Immature natural killer cell (primary cell): Measurements from ENCODE around the gene SYNCRIP. TPM values are rescaled to one million over a fixed set of nuclear protein-coding genes. Genes with fewer than 3 reads are reported as not detected.
A peak's percentile ranks its signal among the peaks of the same experiment; 100 is the strongest.
"Not testable (repeated sequence)": the region's sequence is repeated elsewhere in the genome, so short reads cannot be mapped to it uniquely, and the experiment has no call there.

ENCODE experiments used
- DNase-seq, 3 donors: peaks; one replicate each; pipeline ENCODE4 v3.0.0; 2022; ENCODE audit warnings: mixed read lengths in 1 of 3
- H3K27ac Mint-ChIP-seq, 6 donors: one replicate each; pipeline ENCODE4 v1.8.0; 2020; ENCODE audit warnings: mixed read lengths in 6 of 6, mild to moderate bottlenecking in 5 of 6, inconsistent platforms in 4 of 6, moderate library complexity in 3 of 6
- H3K27me3 Mint-ChIP-seq, 3 donors: one replicate each; pipeline ENCODE4 v1.8.0; 2020 to 2021; ENCODE audit warnings: low read depth in 3 of 3, mild to moderate bottlenecking in 3 of 3, mixed read lengths in 3 of 3, moderate library complexity in 3 of 3, inconsistent platforms in 1 of 3
- H3K36me3 Mint-ChIP-seq, 3 donors: one replicate each; pipeline ENCODE4 v1.8.0; 2020; ENCODE audit warnings: mixed read lengths in 3 of 3, inconsistent platforms in 2 of 3, mild to moderate bottlenecking in 2 of 3
- H3K4me1 Mint-ChIP-seq, 2 donors: one replicate each; pipeline ENCODE4 v1.8.0; 2020; ENCODE audit warnings: inconsistent platforms in 2 of 2, mild to moderate bottlenecking in 2 of 2, mixed read lengths in 2 of 2, moderate library complexity in 1 of 2
- H3K4me3 Mint-ChIP-seq, 5 donors: one replicate each; pipeline ENCODE4 v1.8.0; 2020; ENCODE audit warnings: mild to moderate bottlenecking in 5 of 5, mixed read lengths in 5 of 5, inconsistent platforms in 3 of 5, moderate library complexity in 3 of 5
- H3K9me3 Mint-ChIP-seq, 6 donors: one replicate each; pipeline ENCODE4 v1.8.0; 2020; ENCODE audit warnings: mild to moderate bottlenecking in 6 of 6, mixed read lengths in 6 of 6, inconsistent platforms in 4 of 6, moderate library complexity in 3 of 6
- polyA plus RNA-seq, 3 donors: library from polyadenylated mRNA; unstranded; fragments of 300-500 nt; fragmentation: Illumina TruSeq; gene quantifications; one replicate each; pipeline ENCODE4 v1.2.3, GENCODE V29; 2021

SYNCRIP gene
- polyA plus RNA-seq, 3 donors from 2014 or later = 39.1 to 83.6 (median 46.8) TPM

GRCh38 chr6:85643537-85644278 is 1.0 kb upstream of the SYNCRIP start:
- Mint-ChIP-seq H3K4me3 (peak overlapping the region; percentile 90 to 99 (median 94)), H3K9me3 (no peaks in the 10 kb centered on the region), H3K4me1 (peaks cover 43 to 46% of the 10 kb centered on the region in 2 donors), H3K36me3 (peaks cover 4 to 20% (median 8%) of the 10 kb centered on the region in 3 donors), H3K27me3 (peaks cover 14 to 32% (median 25%) of the 10 kb centered on the region in 3 donors), H3K27ac (peak overlapping the region; percentile 94 to 99 (median 96))
- peak; percentile 57 to 70 (median 66) for DNase-seq

DNA sequence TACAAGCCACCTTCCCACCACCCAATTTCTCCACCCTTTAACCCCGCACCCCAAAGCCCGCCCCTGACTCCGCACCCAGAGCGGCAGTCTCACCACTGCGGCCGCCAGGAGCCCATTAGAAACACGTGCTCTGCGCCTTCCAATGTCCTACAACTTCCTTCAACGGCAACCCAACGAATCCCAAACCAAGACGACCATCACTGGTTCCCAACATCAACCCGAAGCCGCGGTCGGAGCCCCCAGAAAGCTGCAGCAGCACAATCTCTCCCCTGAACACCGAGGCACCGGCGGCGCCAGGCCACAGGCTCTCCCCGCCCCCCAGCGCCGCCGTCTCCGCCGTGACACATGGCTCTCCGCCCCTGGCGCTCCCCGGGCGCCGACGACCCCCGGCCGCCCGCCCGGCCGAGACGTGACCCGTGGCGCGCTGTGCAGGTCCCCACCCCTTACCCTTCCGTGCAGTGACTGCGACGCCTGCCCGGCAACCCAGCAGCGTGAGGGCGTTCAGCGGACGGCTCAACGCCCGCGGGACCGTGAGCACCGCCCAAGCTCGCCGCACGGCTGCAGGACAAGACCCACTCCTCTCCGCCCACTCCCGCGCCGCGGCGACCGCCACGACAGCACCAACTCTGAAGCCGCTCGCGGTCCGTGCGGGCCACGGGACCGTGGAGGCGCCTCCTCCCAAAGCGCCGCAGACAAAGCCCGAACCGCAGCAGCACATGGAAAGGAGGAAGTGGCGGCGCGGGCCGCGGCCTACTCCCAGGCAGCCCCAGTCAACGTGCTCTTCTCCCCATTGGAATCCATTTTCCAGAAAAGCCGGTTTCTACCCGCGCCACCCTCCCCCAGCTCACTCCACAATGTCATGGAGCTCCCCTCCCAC is 551 bp downstream of the SYNCRIP start:
- Mint-ChIP-seq H3K36me3 (peaks cover 13 to 31% (median 14%) of the 10 kb centered on the region in 3 donors), H3K4me1 (peaks cover 54 to 62% of the 10 kb centered on the region in 2 donors), H3K4me3 (peak overlapping the region; percentile 90 to 99 (median 94)), H3K27me3 (peaks cover 14 to 29% (median 25%) of the 10 kb centered on the region in 3 donors), H3K9me3 (no peaks in the 10 kb centered on the region), H3K27ac (peak overlapping the region; percentile 94 to 99 (median 96))
- peak; percentile 64 to 70 (median 69) for DNase-seq

GRCh38 chr6:85641522-85641896 is 1.2 kb downstream of the SYNCRIP start:
- no peak for DNase-seq
- H3K27me3 Mint-ChIP-seq = peaks cover 14 to 29% (median 25%) of the 10 kb centered on the region in 3 donors
- peak overlapping the region; percentile 90 to 99 (median 94) for H3K4me3 Mint-ChIP-seq
- H3K4me1 Mint-ChIP-seq = peaks cover 54 to 68% of the 10 kb centered on the region in 2 donors
- peak overlapping the region; percentile 87 to 99 (median 96) for H3K27ac Mint-ChIP-seq
- peaks cover 13 to 36% (median 17%) of the 10 kb centered on the region in 3 donors for H3K36me3 Mint-ChIP-seq
- no peaks in the 10 kb centered on the region for H3K9me3 Mint-ChIP-seq

DNA sequence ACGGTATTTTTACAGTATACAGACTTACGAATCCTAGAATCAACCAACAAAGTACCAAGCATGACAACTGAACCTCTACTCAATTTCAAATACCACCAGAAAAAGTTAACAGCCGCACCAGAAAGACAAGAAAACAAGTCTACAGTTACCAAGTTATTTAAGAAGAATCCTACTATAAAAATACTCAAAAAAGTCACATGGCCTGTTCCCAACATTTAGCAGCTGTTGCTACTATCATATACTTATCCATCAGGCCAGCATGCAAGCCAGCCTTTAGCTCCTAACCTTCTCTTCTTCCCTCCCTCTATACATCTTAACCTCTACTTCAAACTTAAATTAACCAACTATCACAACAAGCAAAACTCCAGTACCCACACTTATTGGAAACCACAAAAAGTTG is 1.9 kb downstream of the SYNCRIP start:
- Mint-ChIP-seq H3K4me3 (peak overlapping the region; percentile 90 to 99 (median 94)), H3K9me3 (no peaks in the 10 kb centered on the region), H3K4me1 (peaks cover 54 to 70% of the 10 kb centered on the region in 2 donors), H3K36me3 (peaks cover 13 to 40% (median 19%) of the 10 kb centered on the region in 3 donors), H3K27me3 (peaks cover 14 to 29% (median 25%) of the 10 kb centered on the region in 3 donors), H3K27ac (peak overlapping the region; percentile 47 to 99 (median 90))
- no peak for DNase-seq

- Mint-ChIP-seq H3K9me3 (no peaks in the 10 kb centered on the region), H3K27ac (peak overlapping the region in 1 of 6 donors; percentile 49), H3K36me3 (peaks cover 13 to 51% (median 22%) of the 10 kb centered on the region in 3 donors), H3K4me1 (peaks cover 50 to 73% of the 10 kb centered on the region in 2 donors), H3K4me3 (no peak overlapping the region), H3K27me3 (peaks cover 7 to 13% (median 13%) of the 10 kb centered on the region in 3 donors)
- no peak for DNase-seq
These were observed 5.1 kb downstream of the SYNCRIP start for GRCh38 chr6:85637579-85637978.

DNA sequence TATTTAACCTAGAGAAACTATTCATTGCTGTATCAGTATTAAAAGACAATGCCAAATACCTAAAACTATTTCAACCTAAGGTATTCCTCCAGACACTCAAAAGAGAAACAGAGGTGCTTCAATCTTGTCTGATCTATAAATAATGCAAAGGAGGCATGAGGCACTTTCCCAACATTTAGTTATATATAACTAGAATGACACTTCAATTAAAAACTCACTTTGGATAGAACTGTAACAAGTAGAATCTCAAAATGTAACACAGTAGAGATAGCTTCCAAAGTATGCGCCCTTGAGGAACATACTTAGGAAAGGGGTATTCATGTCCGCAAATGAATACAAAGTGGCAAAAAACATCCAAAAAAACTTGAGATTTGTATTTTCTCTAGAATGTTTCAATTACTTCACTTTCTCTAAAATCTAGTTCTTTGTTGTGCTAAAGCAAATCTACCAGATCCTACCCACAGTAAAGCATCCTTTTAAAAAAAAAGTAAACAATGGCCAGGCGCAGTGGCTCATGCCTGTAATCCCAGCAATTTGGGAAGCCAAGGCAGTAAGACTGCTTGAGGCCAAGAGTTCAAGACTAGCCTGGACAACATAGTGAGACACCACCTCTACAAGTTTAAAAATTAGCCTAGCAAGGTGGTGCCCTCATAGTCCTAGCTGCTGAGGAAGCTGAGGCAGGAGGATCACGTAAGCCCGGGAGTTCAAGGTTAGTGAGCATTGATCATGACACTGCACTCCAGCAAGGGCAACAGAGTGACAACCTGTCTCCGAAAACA is 10.3 kb downstream of the SYNCRIP start:
- DNase-seq = no peak
- Mint-ChIP-seq H3K4me1 (peaks cover 28 to 68% of the 10 kb centered on the region in 2 donors), H3K4me3 (no peak overlapping the region), H3K27ac (no peak overlapping the region), H3K9me3 (no peaks in the 10 kb centered on the region), H3K27me3 (peaks cover 0 to 2% (median 0%) of the 10 kb centered on the region in 3 donors), H3K36me3 (peaks cover 0 to 40% (median 22%) of the 10 kb centered on the region in 3 donors)

DNA sequence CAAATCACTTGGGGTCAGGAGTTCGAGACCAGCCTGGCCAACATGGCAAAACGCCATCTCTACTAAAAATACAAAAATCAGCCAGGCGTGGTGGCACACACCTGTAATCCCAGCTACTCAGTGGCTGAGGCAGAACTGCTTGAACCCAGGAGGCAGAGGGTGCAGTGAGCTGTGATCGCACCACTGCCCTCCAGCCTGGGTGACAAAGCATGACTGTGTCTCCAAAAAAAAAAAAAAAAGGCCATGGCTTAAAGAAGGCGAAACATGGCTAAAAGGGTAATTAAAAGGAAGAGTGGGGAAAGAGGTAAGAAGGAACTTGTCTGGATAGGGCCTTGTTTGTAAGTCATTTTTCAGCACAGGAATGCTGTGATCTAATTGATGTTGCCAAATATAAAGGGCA is 11.6 kb downstream of the SYNCRIP start:
- peak overlapping the region in 2 of 6 donors; percentile 29 to 43 for H3K27ac Mint-ChIP-seq
- H3K4me3 Mint-ChIP-seq, H3K9me3 Mint-ChIP-seq, H3K27me3 Mint-ChIP-seq, DNase-seq: not testable (repeated sequence)
- H3K4me1 Mint-ChIP-seq = peaks cover 31 to 66% of the 10 kb centered on the region in 2 donors
- H3K36me3 Mint-ChIP-seq = peaks cover 0 to 33% (median 14%) of the 10 kb centered on the region in 3 donors

DNA sequence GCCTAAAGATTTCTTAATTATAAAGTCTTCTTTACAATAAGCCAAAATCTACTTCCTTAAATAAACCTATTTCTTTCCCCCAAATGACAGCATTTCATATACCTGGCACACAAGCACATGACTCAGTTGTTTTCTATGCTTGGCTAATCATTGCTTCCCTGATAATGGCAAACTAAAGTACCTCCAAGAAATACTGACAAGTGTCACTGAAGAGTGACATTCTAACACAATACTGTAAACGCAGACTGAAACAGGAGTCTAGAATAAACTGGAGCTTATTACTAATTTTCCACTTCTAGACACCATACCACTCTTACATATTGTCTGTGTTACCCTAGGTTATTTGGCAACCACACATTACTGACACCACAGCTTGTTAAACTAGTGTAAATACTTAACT is 14.3 kb downstream of the SYNCRIP start:
- Mint-ChIP-seq H3K4me3 (no peak overlapping the region), H3K9me3 (no peaks in the 10 kb centered on the region), H3K4me1 (peaks cover 46 to 78% of the 10 kb centered on the region in 2 donors), H3K27ac (peak overlapping the region in 4 of 6 donors; percentile 12 to 73 (median 37)), H3K36me3 (peaks cover 7 to 36% (median 16%) of the 10 kb centered on the region in 3 donors), H3K27me3 (peaks cover 1 to 2% (median 1%) of the 10 kb centered on the region in 3 donors)
- no peak for DNase-seq

GRCh38 chr6:85620308-85620707 is 22.4 kb downstream of the SYNCRIP start:
- H3K27ac Mint-ChIP-seq = peak overlapping the region in 2 of 6 donors; percentile 21 to 32

GRCh38 chr6:85614780-85615179 is 27.9 kb downstream of the SYNCRIP start:
- H3K36me3 Mint-ChIP-seq = peaks cover 9 to 45% (median 30%) of the 10 kb centered on the region in 3 donors
- no peak overlapping the region for H3K4me3 Mint-ChIP-seq
- H3K27ac Mint-ChIP-seq = peak overlapping the region in 2 of 6 donors; percentile 48 to 78

More at GRCh38 chr6:85620308-85620707, 22.4 kb downstream of the SYNCRIP start:
- Mint-ChIP-seq H3K27me3 (peaks cover 1 to 3% (median 3%) of the 10 kb centered on the region in 3 donors), H3K9me3 (no peaks in the 10 kb centered on the region), H3K36me3 (peaks cover 18 to 59% (median 30%) of the 10 kb centered on the region in 3 donors), H3K4me1 (peaks cover 17 to 59% of the 10 kb centered on the region in 2 donors), H3K4me3 (no peak overlapping the region)
- DNase-seq = no peak

GRCh38 chr6:85612690-85613474 is 29.8 kb downstream of the SYNCRIP start:
- Mint-ChIP-seq H3K36me3 (peaks cover 9 to 36% (median 21%) of the 10 kb centered on the region in 3 donors), H3K27ac (peak overlapping the region in 4 of 6 donors; percentile 12 to 44 (median 30)), H3K9me3 (no peaks in the 10 kb centered on the region), H3K4me3 (no peak overlapping the region), H3K27me3 (peaks cover 0 to 2% (median 2%) of the 10 kb centered on the region in 3 donors), H3K4me1 (peaks cover 4 to 36% of the 10 kb centered on the region in 2 donors)
- DNase-seq = no peak

More at GRCh38 chr6:85614780-85615179, 27.9 kb downstream of the SYNCRIP start:
- peaks cover 4 to 50% of the 10 kb centered on the region in 2 donors for H3K4me1 Mint-ChIP-seq
- no peaks in the 10 kb centered on the region for H3K9me3 Mint-ChIP-seq
- peaks cover 0 to 2% (median 1%) of the 10 kb centered on the region in 3 donors for H3K27me3 Mint-ChIP-seq
- no peak for DNase-seq

- Mint-ChIP-seq H3K27ac (peak overlapping the region in 2 of 6 donors; percentile 19 to 57), H3K27me3 (peaks cover 0 to 2% (median 2%) of the 10 kb centered on the region in 3 donors), H3K9me3 (no peaks in the 10 kb centered on the region), H3K4me1 (peaks cover 3 to 27% of the 10 kb centered on the region in 2 donors), H3K4me3 (no peak overlapping the region), H3K36me3 (peaks cover 4 to 26% (median 17%) of the 10 kb centered on the region in 3 donors)
- DNase-seq = no peak
These were observed 32.3 kb downstream of the SYNCRIP start for GRCh38 chr6:85610182-85610895.
